ENCODE measurements around the gene CHKA. TPM values are rescaled to one million over a fixed set of nuclear protein-coding genes. Genes with fewer than 3 reads are reported as not detected.

Gene CHKA
- total and polyA plus RNA-seq, 2 of the 8 experiments (the other 6 are each of a cell fraction or from before 2014, with no cell fraction given) = 61.2 to 86.6 TPM

DNA sequence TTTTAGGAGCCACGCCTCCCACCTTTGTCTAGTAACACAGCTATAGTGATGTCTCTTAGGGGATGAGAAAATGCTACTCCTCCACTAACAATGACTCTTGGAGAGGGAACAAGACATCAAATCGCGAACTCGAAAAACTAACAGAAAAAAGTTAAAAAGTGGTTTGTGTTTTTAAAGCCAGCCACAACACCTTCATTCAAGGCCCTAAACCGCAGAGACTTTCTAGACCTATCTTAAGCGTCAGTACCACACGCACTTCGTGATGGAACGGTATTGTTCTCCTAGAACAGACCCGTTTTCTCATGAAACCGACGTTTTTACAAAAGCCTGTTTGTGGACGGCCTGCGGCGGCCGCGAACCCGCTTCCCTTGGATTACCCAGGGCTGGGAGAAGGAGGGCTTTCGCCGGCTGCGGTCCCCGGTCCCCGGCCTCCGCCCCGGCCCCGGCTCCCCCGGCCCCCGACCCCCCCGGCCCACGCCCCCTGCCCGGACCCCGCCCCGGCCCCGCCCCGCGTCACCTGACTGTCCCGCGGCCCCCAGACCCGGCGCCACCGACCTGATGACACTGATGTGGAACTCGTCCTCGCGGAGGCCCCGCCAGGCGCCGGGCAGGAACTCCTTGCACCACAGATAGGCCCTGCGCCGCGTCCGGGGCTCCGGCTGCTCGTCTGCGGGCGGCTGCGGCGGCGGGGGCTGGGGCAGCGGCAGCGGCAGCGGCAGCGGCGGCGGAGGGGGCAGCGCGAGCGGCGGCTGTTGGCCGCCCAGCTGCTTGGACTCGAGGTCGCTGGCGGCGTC, 718 bp downstream of the CHKA start:
- Histone ChIP-seq H2BK12ac (ENCODE audit: low read depth, low read length) (no peak overlapping the region), H3K4me2 (ENCODE audit: insufficient read depth in 1 of 2, low read depth in 2 of 2, low read length in 2 of 2) (peak overlapping the region; percentile 60 to 71), H3K9ac (replicated peaks in 1 of 4; ENCODE audit: extremely low read depth in 1 of 4, low read depth in 3 of 4, low read length in 3 of 4) (peak overlapping the region; percentile 71 to 96 (median 86)), H3K14ac (ENCODE audit: insufficient read length) (no peak overlapping the region), H3K9me3 (ENCODE audit: insufficient read depth in 2 of 2, low read depth in 1 of 2, low read length in 1 of 2) (no peaks in the 10 kb centered on the region), H3K23ac (ENCODE audit: insufficient read length) (no peak overlapping the region), H4K20me1 (replicated peaks in 1 of 2; ENCODE audit: control insufficient read depth in 1 of 2, insufficient read depth in 2 of 2, low read length in 2 of 2) (peaks cover 19 to 20% of the 10 kb centered on the region in 2 experiments), H2BK5ac (ENCODE audit: low read depth, low read length) (0 out of 2 replicates have a peak overlapping the region, but pooled peaks have one; percentile 4), H3K18ac (ENCODE audit: extremely low read depth, low read length) (0 out of 2 replicates have a peak overlapping the region, but pooled peaks have one; percentile 7), H3K56ac (replicated peaks; ENCODE audit: insufficient read length, low read depth, low read length) (no peak overlapping the region), H2AK5ac (ENCODE audit: low read depth, low read length) (no peak overlapping the region), H2AFZ (ENCODE audit: low read length) (no peak overlapping the region), H3K79me2 (ENCODE audit: control insufficient read depth in 1 of 2, insufficient read depth in 2 of 2, low read length in 2 of 2) (peaks cover 42 to 53% of the 10 kb centered on the region in 2 experiments), H3K4me1 (replicated peaks in 1 of 4; ENCODE audit: control insufficient read depth in 3 of 4, insufficient read depth in 4 of 4, low read length in 3 of 4) (peaks cover 8 to 21% (median 17%) of the 10 kb centered on the region in 4 experiments), H3K4me3 (ENCODE audit: extremely low read depth in 1 of 4, insufficient read depth in 2 of 4, low read depth in 3 of 4, low read length in 4 of 4) (peak overlapping the region; percentile 86 to 99 (median 92)), H2BK20ac (ENCODE audit: low read length) (no peak overlapping the region), H4K5ac (ENCODE audit: insufficient read length, low read depth, low read length) (no peak overlapping the region), H3K79me1 (ENCODE audit: low read depth, low read length) (no peaks in the 10 kb centered on the region; the same call in none of the 2 replicates), H2BK120ac (replicated peaks; ENCODE audit: low read depth, low read length) (no peak overlapping the region), H4K91ac (replicated peaks; ENCODE audit: insufficient read length, low read length) (no peak overlapping the region), H2BK15ac (ENCODE audit: low read length) (no peak overlapping the region), H4K8ac (ENCODE audit: extremely low read depth, insufficient read depth, low read length) (peak overlapping the region; percentile 72; the same call in 1 of the 2 replicates), H3K36me3 (ENCODE audit: control insufficient read depth in 2 of 4, insufficient read depth in 4 of 4, low read length in 3 of 4) (peaks cover 0 to 7% (median under 1%) of the 10 kb centered on the region in 4 experiments; a peak in 2 of 8 replicates), H3K4ac (replicated peaks; ENCODE audit: insufficient read length, low read depth, low read length) (no peak overlapping the region), H3K23me2 (ENCODE audit: low read depth, low read length) (no peaks in the 10 kb centered on the region; the same call in 1 of the 2 replicates), H3K27me3 (replicated peaks in 1 of 4; ENCODE audit: control insufficient read depth in 3 of 4, extremely low read depth in 1 of 4, insufficient read depth in 3 of 4, low read length in 3 of 4) (no peaks in the 10 kb centered on the region), H3K27ac (ENCODE audit: low read depth, low read length) (peak overlapping the region; percentile 81)
- ChIA-PET CTCF (ENCODE audit: partially characterized antibody) (interaction anchor here (2.0 kb wide), 1 partner anchor 88 kb away, joined by 8 read pairs; no protein-coding TSS in a partner anchor), POLR2A (ENCODE audit: partially characterized antibody) (interaction anchor here (0.6 to 7.1 kb wide), 11 partner anchors 8 to 82 kb away, joined by 3 to 52 read pairs (median 8); partner anchors contain the start of gene TCIRG1)
- TF ChIP-seq FOSL1 (IDR thresholded peaks at IDR 0.05; ENCODE audit: insufficient read depth, low read depth, low read length) = no peak
- no peak for TF ChIP-seq CHD1 (IDR thresholded peaks at IDR 0.05; ENCODE audit: low read depth, low read length)
- no peak for TF ChIP-seq RBBP5 (IDR thresholded peaks at IDR 0.05; ENCODE audit: borderline replicate concordance, low read depth, low read length)
- peak; percentile 30 for TF ChIP-seq SAP30 (IDR thresholded peaks at IDR 0.05; ENCODE audit: insufficient read depth, insufficient replicate concordance, low read length)
- TF ChIP-seq SIN3A (conservative IDR thresholded peaks at IDR 0.05 in 1 of 2, IDR thresholded peaks at IDR 0.05 in 1 of 2; ENCODE audit: low read depth in 1 of 2, low read length in 2 of 2) = 0 out of 4 replicates have a peak, but pooled peaks of 1 of the 2 experiments have one; percentile 7
- TF ChIP-seq ASH2L (IDR thresholded peaks at IDR 0.05; ENCODE audit: low read length) = peak; percentile 29
- TF ChIP-seq, protein P1, sequence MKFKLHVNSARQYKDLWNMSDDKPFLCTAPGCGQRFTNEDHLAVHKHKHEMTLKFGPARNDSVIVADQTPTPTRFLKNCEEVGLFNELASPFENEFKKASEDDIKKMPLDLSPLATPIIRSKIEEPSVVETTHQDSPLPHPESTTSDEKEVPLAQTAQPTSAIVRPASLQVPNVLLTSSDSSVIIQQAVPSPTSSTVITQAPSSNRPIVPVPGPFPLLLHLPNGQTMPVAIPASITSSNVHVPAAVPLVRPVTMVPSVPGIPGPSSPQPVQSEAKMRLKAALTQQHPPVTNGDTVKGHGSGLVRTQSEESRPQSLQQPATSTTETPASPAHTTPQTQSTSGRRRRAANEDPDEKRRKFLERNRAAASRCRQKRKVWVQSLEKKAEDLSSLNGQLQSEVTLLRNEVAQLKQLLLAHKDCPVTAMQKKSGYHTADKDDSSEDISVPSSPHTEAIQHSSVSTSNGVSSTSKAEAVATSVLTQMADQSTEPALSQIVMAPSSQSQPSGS (IDR thresholded peaks at IDR 0.05; ENCODE audit: low read length) = no peak
- no peak for TF ChIP-seq EP300 (IDR thresholded peaks at IDR 0.05; ENCODE audit: borderline replicate concordance in 1 of 2, low read depth in 2 of 2, low read length in 2 of 2)
- 3% methylated on average over 47 of the region's 73 CpGs; no CpG with 5 or more reads in 1 of the 2 experiments for WGBS, 2 experiments (ENCODE audit: extremely low coverage in 1 of 2, insufficient coverage in 1 of 2, insufficient read length in 1 of 2, insufficient replicate concordance in 2 of 2, low coverage in 1 of 2, low lambda C conversion rate in 2 of 2, missing lambda C conversion rate in 1 of 2)
- DNase-seq (ENCODE audit: low read depth in 1 of 2, low spot score in 2 of 2) (no peak), FAIRE-seq (no peak)

Data from H1 (cell line).